NB4 (cell line): Measurements from ENCODE around the gene CDRT4.

Experiments
- DNase-seq: peaks from one replicate; pipeline ENCODE4 v3.0.0; 2010; ENCODE audit warnings: low read depth
- H3K4me3 ChIP-seq: one replicate; pipeline ENCODE4 v1.5.1; 2011; ENCODE audit warnings: mild to moderate bottlenecking, low read depth, low read length, moderate library complexity
- MYC ChIP-seq: IDR thresholded peaks from 2 replicates; pipeline ENCODE4 v1.6.1; 2011; ENCODE audit warnings: low read depth, low read length
- POLR2A ChIP-seq: IDR thresholded peaks from 2 replicates; pipeline ENCODE4 v1.6.1; 2011; ENCODE audit warnings: mild to moderate bottlenecking; ENCODE audit not compliant: insufficient read length; ENCODE audit errors: extremely low read depth
- TF ChIP-seq, protein P1 (sequence below): IDR thresholded peaks from 2 replicates; pipeline ENCODE4 v1.6.1; 2011; ENCODE audit warnings: low read depth, low read length
- TF ChIP-seq, protein P2 (sequence below): IDR thresholded peaks from one replicate; pipeline ENCODE4 v1.5.1; 2012; ENCODE audit warnings: low read depth, low read length

The CDRT4 gene

DNA sequence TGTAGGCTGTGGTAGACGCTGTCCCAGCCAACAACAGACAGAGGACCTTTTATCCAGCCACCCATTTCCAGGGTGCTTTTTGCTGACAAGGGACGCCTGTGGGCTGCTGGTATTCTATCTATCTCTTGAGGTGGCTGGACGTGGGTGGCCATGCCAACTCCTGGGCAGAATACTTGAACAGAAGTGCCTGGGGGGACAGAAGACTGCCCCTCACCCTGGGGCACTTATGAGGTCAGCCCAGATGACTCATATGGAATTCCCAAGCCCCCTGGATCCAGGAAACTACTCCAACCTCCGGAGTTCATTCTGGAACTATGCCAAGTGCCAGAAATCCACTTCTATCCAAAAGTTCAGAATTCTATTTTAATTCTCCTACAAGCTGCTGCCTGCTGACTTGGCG, 61.3 kb downstream of the CDRT4 start:
- no peak for TF ChIP-seq MYC
- TF ChIP-seq, protein P1, sequence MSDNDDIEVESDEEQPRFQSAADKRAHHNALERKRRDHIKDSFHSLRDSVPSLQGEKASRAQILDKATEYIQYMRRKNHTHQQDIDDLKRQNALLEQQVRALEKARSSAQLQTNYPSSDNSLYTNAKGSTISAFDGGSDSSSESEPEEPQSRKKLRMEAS = no peak
- no peak for TF ChIP-seq POLR2A
- TF ChIP-seq, protein P2, sequence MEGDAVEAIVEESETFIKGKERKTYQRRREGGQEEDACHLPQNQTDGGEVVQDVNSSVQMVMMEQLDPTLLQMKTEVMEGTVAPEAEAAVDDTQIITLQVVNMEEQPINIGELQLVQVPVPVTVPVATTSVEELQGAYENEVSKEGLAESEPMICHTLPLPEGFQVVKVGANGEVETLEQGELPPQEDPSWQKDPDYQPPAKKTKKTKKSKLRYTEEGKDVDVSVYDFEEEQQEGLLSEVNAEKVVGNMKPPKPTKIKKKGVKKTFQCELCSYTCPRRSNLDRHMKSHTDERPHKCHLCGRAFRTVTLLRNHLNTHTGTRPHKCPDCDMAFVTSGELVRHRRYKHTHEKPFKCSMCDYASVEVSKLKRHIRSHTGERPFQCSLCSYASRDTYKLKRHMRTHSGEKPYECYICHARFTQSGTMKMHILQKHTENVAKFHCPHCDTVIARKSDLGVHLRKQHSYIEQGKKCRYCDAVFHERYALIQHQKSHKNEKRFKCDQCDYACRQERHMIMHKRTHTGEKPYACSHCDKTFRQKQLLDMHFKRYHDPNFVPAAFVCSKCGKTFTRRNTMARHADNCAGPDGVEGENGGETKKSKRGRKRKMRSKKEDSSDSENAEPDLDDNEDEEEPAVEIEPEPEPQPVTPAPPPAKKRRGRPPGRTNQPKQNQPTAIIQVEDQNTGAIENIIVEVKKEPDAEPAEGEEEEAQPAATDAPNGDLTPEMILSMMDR = no peak
- DNase-seq = no peak
- H3K4me3 ChIP-seq = no peak overlapping the region

DNA sequence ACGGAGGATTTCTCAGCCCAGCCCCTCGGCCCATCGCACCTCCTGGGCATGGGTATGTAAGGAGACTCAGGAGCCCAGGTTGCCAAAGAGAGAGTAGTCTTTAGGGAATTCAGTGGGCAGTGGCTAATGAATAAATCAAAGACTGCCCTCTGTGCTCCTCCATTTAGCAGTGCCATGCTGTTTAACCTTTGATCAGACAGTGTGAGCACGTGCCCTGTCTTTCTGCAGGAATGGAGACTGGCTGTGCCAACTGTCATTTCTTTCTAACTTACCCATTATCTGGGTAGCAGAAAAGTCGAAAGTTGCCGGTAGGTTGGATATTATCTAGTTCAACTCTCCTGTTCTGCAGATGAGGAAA, 62.4 kb downstream of the CDRT4 start:
- DNase-seq = no peak
- TF ChIP-seq, protein P1 = no peak
- no peak for TF ChIP-seq POLR2A
- TF ChIP-seq, protein P2 = no peak
- no peak for TF ChIP-seq MYC
- H3K4me3 ChIP-seq = no peak overlapping the region

DNA sequence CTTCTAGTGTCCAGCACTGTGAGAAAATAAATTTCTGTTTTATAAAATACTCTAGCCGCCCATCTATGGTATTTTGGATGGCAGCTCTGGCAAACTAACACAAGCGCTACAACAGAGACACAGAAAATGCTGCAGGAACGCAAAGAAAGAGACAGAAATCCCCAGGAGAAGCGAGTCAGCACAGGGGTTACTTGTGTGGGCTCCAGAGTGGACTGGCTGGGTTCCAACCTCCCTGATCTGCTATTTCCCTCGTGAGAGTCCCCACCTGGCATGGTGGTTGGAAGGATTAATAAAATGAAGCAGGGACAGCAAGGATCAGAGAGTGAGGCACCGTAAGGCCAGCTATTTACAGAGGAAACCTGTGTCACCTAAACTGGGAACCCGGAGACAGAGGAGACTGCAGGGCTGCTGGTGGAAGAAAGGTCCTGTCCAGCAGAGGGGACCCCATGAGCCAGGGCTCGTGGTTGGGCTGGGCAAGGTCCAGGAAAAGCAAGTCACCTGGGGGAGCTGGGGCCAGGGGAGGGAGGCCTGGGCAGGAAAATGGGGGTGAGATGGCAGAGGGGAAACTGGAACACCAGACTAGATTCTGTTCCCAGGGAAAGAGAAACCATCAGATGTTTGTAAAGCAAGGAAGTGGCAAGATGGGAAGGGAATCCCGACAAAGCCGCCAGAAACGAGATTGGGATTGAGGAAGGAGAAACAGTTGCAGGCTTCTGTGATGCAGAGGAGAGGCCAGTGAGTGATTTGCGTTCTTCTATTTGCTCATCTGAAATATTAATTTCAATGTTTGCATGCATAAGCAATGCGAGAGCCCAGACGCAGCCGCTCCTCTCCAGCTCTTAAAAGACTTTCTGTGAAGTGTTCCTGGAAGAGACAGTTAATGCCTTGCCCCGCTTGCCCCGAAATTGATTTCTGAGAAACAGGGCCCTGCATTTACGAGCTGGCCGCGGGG, 63.0 kb downstream of the CDRT4 start:
- no peak for DNase-seq
- TF ChIP-seq, protein P2 = no peak
- no peak for TF ChIP-seq MYC
- TF ChIP-seq, protein P1 = no peak
- TF ChIP-seq POLR2A = no peak
- H3K4me3 ChIP-seq = no peak overlapping the region

DNA sequence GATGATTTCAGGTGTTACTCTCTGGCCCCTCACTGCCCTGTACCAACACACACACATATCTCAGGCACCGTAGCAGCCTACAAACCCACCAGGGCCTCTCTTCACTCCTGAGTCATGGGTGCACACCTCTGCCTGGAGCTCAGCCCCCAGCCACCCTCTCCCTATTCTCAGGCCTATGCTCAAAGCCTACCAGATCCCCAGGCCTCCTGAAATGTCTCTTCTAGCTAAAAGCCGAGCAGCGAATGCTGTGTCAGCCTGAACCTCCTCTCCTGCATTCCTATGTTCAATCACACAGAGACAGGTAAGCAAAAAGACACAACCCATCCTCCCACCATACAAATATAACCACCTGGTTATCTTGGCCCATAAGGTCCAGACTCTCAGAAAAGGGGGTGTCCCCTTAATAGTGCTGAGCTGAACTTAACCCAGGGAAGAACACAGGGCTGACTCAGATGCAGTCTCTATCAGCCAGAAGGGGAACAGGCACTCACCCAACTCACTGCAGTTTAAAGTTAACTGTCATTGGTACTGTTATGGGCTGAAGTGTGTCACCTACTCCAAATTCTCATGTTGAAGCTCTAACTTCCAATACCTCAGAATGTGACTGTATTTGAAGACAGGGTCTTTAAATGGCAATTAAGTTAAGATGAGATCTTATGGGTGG, 64.0 kb downstream of the CDRT4 start:
- no peak overlapping the region for H3K4me3 ChIP-seq
- no peak for DNase-seq
- no peak for TF ChIP-seq POLR2A
- TF ChIP-seq, protein P2 = no peak

DNA sequence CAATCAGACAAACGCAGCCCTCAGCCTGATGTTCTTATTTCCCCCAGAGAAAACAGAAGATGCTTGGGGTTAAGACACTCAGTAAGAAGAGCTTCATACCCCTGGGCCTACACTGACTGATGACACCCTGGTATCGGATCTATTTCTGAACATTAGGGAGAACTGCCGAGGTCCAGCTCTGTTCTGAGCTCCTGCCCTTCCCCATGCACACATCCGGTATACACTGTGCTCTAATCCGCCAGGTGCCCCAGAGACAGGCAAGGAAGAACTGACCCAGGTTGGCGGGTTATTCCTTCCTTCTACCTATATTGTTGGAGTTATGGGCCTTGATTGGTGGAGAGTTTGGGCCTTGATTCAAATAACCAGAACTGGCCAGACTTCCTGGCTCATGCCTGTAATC, 68.0 kb downstream of the CDRT4 start:
- TF ChIP-seq MYC (no peak), POLR2A (no peak)
- TF ChIP-seq, protein P2 = no peak
- TF ChIP-seq, protein P1 = no peak
- DNase-seq = no peak
- H3K4me3 ChIP-seq = no peak overlapping the region
